Stimulated activated naive CD8-positive, alpha-beta T cell treated with anti-CD3 and anti-CD28 coated beads, Interleukin-15, Interleukin-2, amounts not matched to agents 100 ng/mL and 50 ng/mL, for 24 hours (primary cell): Measurements from ENCODE around the gene LDHAL6A.
"Not testable (repeated sequence)": the region's sequence is repeated elsewhere in the genome, so short reads cannot be mapped to it uniquely, and the experiment has no call there.

Experiments
- H3K27ac Mint-ChIP-seq: one replicate; pipeline ENCODE4 v1.8.0; 2021; ENCODE audit warnings: mild to moderate bottlenecking, mixed read lengths
- H3K27me3 Mint-ChIP-seq: one replicate; pipeline ENCODE4 v1.8.0; 2021; ENCODE audit warnings: mixed read lengths
- H3K36me3 Mint-ChIP-seq: one replicate; pipeline ENCODE4 v1.8.0; 2021; ENCODE audit warnings: low read depth, mixed read lengths
- H3K4me1 Mint-ChIP-seq: one replicate; pipeline ENCODE4 v1.8.0; 2021; ENCODE audit warnings: low read depth, mixed read lengths
- H3K4me3 Mint-ChIP-seq: one replicate; pipeline ENCODE4 v1.8.0; 2021; ENCODE audit warnings: mild to moderate bottlenecking, mixed read lengths
- H3K9me3 Mint-ChIP-seq: one replicate; pipeline ENCODE4 v1.8.0; 2021; ENCODE audit warnings: mixed read lengths

LDHAL6A gene

DNA sequence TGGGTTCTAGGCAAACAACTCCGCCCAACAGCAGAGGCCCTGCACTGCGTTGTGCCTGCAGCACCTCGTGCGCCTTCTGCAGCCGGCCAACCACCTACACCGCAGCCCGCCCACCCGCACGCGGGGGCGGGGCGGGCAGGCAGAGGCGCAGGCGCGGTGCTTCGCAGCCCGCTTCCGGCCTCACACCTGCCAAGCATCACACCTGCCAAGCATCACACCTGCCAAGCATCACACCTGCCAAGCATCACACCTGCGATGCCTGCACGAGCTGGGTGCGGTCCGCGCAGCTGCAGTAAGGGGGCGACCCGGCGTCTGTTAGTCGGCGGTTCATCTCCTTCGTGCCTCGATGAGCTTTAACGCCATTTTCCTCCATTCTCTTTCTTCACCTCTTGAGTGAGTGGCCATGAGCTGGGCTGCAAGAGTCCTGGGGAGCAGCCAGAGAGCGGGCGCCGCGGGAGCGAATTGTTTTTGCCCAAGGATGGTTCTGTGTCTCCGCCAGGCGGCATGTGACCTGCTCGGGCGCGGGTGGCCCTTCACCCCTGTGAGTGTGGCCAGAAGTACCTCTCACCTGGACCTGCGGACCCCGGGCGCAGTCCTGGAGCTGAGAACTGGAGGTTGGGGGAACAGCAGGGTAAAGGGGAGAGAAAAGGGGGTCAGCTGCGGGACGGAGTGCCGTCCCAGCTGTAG is at the start of gene LDHAL6A:
LDHAL6A (plus strand) TSS at position 171 of the 687 bp plus-strand sequence. CDS start 825 bp downstream, outside the sequence.
- H3K27me3 Mint-ChIP-seq, result peaks cover 4% of the 10 kb centered on the region
- H3K4me3 Mint-ChIP-seq, result no peak within 1 kb of the TSS
- H3K4me1 Mint-ChIP-seq, result no peaks in the 10 kb centered on the region
- no peaks in the 10 kb centered on the region for H3K9me3 Mint-ChIP-seq
- no peak within 1 kb of the TSS for H3K27ac Mint-ChIP-seq
- no peaks in the 10 kb centered on the region for H3K36me3 Mint-ChIP-seq

DNA sequence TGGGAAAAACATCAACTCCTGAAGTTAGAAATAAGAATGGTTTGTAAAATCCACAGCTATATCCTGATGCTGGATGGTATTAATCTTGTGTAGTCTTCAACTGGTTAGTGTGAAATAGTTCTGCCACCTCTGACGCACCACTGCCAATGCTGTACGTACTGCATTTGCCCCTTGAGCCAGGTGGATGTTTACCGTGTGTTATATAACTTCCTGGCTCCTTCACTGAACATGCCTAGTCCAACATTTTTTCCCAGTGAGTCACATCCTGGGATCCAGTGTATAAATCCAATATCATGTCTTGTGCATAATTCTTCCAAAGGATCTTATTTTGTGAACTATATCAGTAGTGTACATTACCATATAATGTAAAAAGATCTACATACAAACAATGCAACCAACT is 48.3 kb upstream of the LDHAL6A start:
- Mint-ChIP-seq H3K36me3 (peaks cover 49% of the 10 kb centered on the region), H3K4me3 (peak overlapping the region; percentile 21), H3K4me1 (peaks cover 21% of the 10 kb centered on the region)
- H3K9me3 Mint-ChIP-seq, H3K27ac Mint-ChIP-seq, H3K27me3 Mint-ChIP-seq: not testable (repeated sequence)

DNA sequence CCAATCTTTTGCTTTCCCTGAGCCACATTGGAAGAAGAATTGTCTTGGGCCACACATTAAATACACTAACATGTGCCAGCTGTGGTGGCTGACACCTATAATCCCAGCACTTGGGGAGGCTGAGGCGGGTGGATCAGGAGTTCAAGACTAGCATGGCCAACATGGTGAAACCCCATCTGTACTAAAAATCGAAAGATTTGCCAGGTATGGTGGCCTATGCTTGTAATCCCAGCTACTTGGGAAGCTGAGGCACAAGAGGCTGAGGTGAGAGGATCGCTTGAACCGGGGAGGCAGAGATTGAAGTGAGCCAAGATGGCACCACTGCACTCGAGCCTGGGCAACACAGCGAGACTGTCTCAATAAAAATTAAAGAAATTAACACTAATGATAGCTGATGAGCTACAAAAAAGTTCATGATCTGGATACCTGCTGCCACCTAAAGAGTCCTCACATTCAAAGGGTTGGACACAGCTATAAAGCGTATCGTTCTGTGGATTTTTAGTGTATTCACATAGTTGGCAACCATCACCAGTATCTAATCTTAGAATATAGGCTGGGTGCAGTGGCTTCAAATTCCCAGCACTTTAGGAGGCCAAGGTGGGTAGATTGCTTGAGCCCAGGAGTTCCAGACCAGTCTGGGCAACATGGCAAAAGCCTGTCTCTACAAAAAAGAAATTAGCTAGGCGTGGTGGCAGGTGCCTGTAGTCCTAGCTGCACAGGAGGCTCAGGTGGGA is 46.9 kb upstream of the LDHAL6A start:
- H3K9me3 Mint-ChIP-seq, result no peaks in the 10 kb centered on the region
- H3K4me1 Mint-ChIP-seq, result peaks cover 9% of the 10 kb centered on the region
- H3K4me3 Mint-ChIP-seq, result no peak overlapping the region
- H3K27ac Mint-ChIP-seq, result peak overlapping the region; percentile 6
- no peaks in the 10 kb centered on the region for H3K27me3 Mint-ChIP-seq
- peaks cover 36% of the 10 kb centered on the region for H3K36me3 Mint-ChIP-seq

DNA sequence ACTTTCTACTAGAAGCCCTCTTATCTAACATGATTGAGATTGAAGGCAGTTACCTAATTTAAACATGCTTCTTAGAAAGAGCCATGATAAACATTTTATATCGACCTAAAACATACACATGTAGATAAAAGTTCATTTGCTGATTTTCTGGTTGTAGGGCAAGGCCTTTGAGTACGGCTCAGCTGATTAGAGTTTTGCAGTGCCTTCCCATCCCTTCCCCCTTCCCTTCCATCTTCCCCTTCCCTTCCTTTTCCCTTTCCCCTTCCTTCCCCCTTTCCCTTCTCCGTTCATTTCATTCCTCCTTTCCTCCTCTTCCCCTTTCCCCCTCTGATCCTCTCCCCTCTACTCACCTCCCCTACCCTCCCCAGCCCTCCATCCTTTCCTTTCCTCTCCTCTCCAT is 39.2 kb upstream of the LDHAL6A start:
- Mint-ChIP-seq H3K27ac (no peak overlapping the region), H3K4me1 (peaks cover 11% of the 10 kb centered on the region), H3K36me3 (no peaks in the 10 kb centered on the region), H3K27me3 (no peaks in the 10 kb centered on the region), H3K9me3 (no peaks in the 10 kb centered on the region), H3K4me3 (no peak overlapping the region)

DNA sequence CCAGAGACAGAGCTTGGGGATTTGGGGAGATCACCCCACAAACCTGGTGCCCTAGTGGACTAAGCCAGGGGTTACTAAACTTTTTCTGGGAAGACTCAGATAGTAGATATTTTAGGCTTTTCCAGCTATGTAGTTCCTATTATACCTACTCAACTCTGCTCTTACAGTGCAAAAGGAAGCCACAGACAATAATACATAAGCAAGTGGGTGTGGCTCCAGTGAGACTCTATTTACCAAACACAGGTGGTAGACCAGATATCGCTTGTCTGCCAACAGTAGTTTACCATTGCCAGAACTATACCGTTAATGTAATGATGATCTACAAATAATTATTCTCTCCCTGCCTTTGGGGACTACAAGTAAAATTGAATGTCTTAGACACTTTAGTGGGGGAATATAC is 36.6 kb upstream of the LDHAL6A start:
- H3K27me3 Mint-ChIP-seq, result no peaks in the 10 kb centered on the region
- H3K27ac Mint-ChIP-seq, result no peak overlapping the region
- no peaks in the 10 kb centered on the region for H3K9me3 Mint-ChIP-seq
- no peak overlapping the region for H3K4me3 Mint-ChIP-seq
- peaks cover 8% of the 10 kb centered on the region for H3K4me1 Mint-ChIP-seq
- no peaks in the 10 kb centered on the region for H3K36me3 Mint-ChIP-seq

DNA sequence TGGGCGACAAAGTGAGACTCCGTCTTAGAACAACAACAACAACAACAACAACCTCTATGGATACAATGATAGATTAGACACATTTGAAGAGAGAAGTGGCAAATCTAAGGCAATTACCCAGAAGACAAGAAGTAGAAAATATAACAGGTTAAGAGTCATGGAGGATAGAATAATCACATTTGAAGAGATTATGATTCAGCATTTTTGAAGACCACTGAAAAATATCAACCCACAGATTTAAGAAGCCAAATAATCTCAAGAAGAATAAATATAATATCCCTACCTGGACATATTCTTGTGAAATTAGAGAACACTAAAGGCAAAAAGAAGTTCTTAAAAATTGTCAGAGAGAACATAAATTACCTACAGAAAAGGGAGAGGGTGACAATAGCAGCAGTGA is 35.6 kb upstream of the LDHAL6A start:
- H3K27ac Mint-ChIP-seq, result no peak overlapping the region
- no peaks in the 10 kb centered on the region for H3K27me3 Mint-ChIP-seq
- H3K9me3 Mint-ChIP-seq, result no peaks in the 10 kb centered on the region
- no peak overlapping the region for H3K4me3 Mint-ChIP-seq
- peaks cover 8% of the 10 kb centered on the region for H3K4me1 Mint-ChIP-seq
- no peaks in the 10 kb centered on the region for H3K36me3 Mint-ChIP-seq

DNA sequence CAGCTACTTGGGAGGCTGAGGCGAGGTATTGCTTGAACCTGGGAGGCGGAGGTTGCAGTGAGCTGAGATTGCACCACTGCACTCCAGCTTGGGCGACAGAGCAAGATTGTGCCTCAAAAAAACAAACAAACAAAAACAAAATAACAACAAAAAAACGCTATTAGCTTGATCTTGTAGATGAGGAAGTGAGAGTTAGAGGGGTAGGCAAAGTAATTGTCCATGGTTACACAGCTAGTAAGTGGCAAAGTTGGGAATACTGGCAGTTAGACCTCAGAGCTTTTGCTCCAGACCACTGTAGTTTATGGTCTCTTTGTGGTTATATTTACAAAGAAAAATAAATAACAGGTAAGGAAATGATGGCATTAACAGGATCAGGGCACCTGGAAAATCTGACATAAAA is 28.4 kb upstream of the LDHAL6A start:
- no peaks in the 10 kb centered on the region for H3K27me3 Mint-ChIP-seq
- H3K9me3 Mint-ChIP-seq, result peaks cover 4% of the 10 kb centered on the region
- H3K4me1 Mint-ChIP-seq, result peaks cover 4% of the 10 kb centered on the region
- no peak overlapping the region for H3K4me3 Mint-ChIP-seq
- H3K27ac Mint-ChIP-seq, result no peak overlapping the region
- H3K36me3 Mint-ChIP-seq, result no peaks in the 10 kb centered on the region

DNA sequence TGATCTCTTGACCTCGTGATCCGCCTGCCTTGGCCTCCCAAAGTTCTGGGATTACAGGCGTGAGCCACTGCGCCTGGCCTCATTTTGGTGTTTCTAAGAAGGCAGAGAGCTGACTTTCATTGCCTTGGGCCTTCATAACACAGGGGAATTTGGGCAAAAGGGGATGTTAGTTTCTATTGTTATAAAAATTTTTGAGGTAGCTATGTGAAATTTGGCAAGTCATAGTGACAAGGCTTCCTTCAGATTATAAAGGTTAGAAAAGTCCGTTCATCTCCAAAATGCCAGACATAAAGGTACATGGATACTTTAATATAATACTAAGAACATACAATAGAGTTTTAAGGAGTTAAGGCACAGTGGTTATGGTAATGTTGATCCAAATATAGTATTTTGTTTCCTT is 26.3 kb upstream of the LDHAL6A start:
- H3K27ac Mint-ChIP-seq, result no peak overlapping the region
- no peaks in the 10 kb centered on the region for H3K27me3 Mint-ChIP-seq
- H3K4me1 Mint-ChIP-seq, result peaks cover 4% of the 10 kb centered on the region
- no peak overlapping the region for H3K4me3 Mint-ChIP-seq
- no peaks in the 10 kb centered on the region for H3K36me3 Mint-ChIP-seq
- H3K9me3 Mint-ChIP-seq, result peaks cover 4% of the 10 kb centered on the region

DNA sequence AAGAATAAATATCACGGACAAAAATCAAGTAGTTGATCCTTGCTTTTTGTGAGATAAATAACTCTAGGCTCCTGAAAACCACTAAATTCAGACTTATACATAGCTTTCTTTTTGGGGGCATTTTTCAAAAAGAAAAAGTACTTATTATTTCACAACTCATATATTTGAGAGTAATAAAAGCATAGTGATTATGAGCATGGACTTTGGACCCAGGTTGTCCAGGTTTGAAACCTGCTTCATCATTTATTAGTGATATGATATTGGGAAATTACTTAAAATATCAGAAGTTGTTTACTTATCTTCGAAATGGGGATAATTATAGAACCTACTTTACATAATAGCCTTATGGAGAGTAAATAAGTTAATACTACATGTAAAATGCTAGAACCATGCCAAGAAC is 17.0 kb upstream of the LDHAL6A start:
- no peaks in the 10 kb centered on the region for H3K4me1 Mint-ChIP-seq
- H3K27ac Mint-ChIP-seq, result no peak overlapping the region
- H3K36me3 Mint-ChIP-seq, result no peaks in the 10 kb centered on the region
- H3K9me3 Mint-ChIP-seq, result peaks cover 4% of the 10 kb centered on the region
- H3K4me3 Mint-ChIP-seq, result no peak overlapping the region
- H3K27me3 Mint-ChIP-seq, result no peaks in the 10 kb centered on the region

DNA sequence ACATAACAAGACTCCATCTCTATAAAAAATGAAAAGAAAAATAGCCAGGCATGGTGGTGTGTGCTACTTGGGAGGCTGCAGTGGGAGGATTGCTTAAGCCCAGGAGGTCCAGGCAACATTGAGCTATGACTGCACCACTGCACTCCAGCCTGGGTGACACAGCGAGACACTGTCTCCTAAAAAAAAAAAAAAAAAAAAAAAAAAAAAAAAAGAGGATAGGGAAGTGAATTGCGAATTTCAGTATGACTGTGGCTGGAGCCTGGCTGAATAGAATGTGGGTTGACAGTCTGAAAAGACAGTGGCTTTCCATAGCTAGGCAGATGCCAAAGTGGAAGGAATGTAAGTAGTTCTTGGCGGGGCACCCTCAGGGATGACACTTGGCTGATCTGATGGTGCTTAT is 6.4 kb upstream of the LDHAL6A start:
- Mint-ChIP-seq H3K27ac (no peak overlapping the region), H3K4me1 (no peaks in the 10 kb centered on the region), H3K36me3 (no peaks in the 10 kb centered on the region), H3K27me3 (peaks cover 5% of the 10 kb centered on the region), H3K9me3 (no peaks in the 10 kb centered on the region), H3K4me3 (no peak overlapping the region)

DNA sequence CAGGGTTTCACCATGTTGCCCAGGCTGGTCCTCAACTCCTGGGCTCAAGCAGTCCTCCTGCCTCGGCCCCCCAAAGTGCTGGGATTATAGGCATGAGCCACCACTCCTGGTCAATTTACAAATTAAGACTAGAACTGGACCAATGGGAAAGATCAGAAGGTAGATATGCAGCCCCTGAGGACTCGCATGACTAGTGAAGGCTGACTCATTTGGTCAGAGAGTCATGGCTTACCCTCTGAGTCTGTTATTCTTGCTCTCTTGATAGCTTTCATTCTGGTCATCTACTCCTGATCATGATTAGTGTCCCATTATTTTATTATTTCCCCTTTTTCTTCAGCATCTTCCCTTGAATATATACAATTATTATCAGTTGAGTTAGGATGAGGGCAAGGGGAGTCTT is 2.7 kb upstream of the LDHAL6A start:
- Mint-ChIP-seq H3K9me3 (no peaks in the 10 kb centered on the region), H3K27ac (no peak overlapping the region), H3K4me3 (no peak overlapping the region), H3K36me3 (no peaks in the 10 kb centered on the region), H3K4me1 (no peaks in the 10 kb centered on the region), H3K27me3 (peaks cover 4% of the 10 kb centered on the region)

DNA sequence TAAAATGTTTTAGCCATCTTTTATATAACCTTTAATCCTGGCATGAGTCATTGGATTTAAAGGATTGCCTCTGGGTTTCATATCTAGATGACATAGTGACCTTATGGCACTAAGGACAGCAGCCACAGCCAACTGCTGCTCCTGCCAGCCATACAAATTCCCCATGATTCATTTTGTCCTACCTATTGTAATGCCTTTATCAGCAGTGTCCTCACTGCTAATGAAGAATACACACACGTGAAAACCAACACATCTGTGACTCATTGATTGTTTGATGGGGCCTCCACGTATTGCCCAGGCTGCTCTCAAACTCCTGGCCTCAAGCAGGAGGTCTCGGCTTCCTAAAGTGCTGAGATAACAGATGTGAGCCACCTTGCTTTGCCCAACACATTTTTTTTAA is 1.8 kb downstream of the LDHAL6A start:
- no peaks in the 10 kb centered on the region for H3K9me3 Mint-ChIP-seq
- no peaks in the 10 kb centered on the region for H3K4me1 Mint-ChIP-seq
- no peaks in the 10 kb centered on the region for H3K36me3 Mint-ChIP-seq
- H3K4me3 Mint-ChIP-seq, result no peak overlapping the region
- H3K27ac Mint-ChIP-seq, result no peak overlapping the region
- H3K27me3 Mint-ChIP-seq, result peaks cover 4% of the 10 kb centered on the region

DNA sequence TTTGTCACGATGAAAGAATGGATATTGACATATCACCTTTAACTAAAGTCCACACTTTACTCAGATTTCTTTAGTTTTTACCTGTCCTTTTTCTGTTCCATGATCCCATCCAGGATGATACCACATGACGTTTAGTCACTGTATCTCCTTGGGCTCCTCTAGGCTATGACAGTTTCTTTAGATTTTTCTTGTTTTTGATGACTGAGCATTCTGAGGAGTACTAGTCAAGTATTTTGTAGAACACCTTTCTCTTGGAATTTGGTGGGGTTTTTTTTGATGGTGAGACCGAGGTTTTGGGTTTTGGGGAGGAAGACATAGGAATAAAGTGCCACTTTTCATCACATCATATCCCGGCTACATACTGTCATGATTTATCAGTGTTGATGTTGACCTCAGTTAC is 4.0 kb downstream of the LDHAL6A start:
- H3K36me3 Mint-ChIP-seq, result no peaks in the 10 kb centered on the region
- H3K9me3 Mint-ChIP-seq, result no peaks in the 10 kb centered on the region
- H3K27me3 Mint-ChIP-seq, result no peaks in the 10 kb centered on the region
- no peak overlapping the region for H3K27ac Mint-ChIP-seq
- no peak overlapping the region for H3K4me3 Mint-ChIP-seq
- H3K4me1 Mint-ChIP-seq, result no peaks in the 10 kb centered on the region

DNA sequence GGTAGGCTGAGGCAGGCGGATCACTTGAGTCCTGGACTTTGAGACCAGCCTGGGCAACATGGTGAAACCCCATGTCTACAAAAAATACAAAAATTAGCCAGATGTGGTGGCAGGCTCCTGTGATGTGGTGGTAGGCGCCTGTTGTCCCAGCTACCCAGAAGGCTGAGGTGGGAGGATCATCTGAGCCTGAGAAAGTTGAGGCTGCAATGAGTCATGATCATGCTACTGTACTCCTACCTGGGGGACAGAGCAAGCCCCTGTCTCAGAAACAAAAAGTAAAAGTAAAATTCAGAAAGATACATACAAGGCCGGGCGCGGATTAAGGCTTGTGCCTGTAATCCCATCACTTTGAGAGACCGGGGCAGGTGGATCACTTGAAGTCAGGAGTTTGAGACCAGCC is 6.3 kb downstream of the LDHAL6A start:
- H3K4me1 Mint-ChIP-seq, result no peaks in the 10 kb centered on the region
- no peak overlapping the region for H3K27ac Mint-ChIP-seq
- no peaks in the 10 kb centered on the region for H3K27me3 Mint-ChIP-seq

DNA sequence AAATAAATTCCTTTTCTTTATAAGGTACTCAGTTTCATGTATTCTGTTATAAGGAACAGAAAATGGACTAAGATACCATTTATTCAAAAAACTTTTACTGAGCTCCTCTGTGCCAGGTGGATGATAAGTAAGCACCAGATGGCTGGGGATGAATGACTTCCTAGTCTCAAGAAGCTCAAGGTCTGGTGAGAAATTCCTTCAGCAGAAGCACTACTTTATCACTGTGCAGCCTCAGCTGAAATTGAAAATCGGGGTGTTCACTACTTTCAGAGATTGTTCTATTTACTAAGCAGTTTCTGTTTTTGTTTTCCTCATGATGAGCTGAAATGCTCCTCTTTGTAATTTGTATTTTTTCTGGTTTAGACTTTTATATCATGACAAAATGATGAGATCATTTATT is 7.8 kb downstream of the LDHAL6A start:
- no peak overlapping the region for H3K4me3 Mint-ChIP-seq
- no peak overlapping the region for H3K27ac Mint-ChIP-seq
- no peaks in the 10 kb centered on the region for H3K9me3 Mint-ChIP-seq
- no peaks in the 10 kb centered on the region for H3K36me3 Mint-ChIP-seq
- no peaks in the 10 kb centered on the region for H3K27me3 Mint-ChIP-seq
- H3K4me1 Mint-ChIP-seq, result no peaks in the 10 kb centered on the region

More for the DNA sequence above, 6.3 kb downstream of the LDHAL6A start:
- H3K36me3 Mint-ChIP-seq, result no peaks in the 10 kb centered on the region
- no peaks in the 10 kb centered on the region for H3K9me3 Mint-ChIP-seq
- no peak overlapping the region for H3K4me3 Mint-ChIP-seq

DNA sequence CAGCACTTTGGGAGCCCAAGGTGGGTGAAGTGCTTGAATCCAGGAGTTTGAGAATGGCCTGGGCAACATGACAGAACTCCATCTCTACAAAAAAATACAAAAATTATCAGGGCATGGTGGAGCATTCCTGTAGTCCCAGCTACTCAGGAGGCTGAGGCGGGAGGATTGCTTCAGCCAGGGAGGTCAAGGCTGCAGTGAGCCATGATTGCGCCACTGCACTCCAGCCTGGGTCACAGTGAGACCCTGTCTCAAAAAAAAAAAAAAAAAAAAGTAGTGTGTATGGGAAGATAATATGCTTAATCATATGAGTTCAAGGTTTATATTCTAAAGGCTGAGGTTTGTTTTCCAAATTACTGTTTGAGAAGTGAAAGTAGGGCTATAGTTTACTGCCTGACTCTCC is 10.7 kb downstream of the LDHAL6A start:
- Mint-ChIP-seq H3K9me3 (no peaks in the 10 kb centered on the region), H3K4me1 (peaks cover 7% of the 10 kb centered on the region), H3K27me3 (no peaks in the 10 kb centered on the region), H3K4me3 (no peak overlapping the region), H3K36me3 (no peaks in the 10 kb centered on the region), H3K27ac (no peak overlapping the region)
